ENCODE measurements around the gene TMEM53. TPM values are rescaled to one million over a fixed set of nuclear protein-coding genes. Genes with fewer than 3 reads are reported as not detected.
"Not testable (repeated sequence)": the region's sequence is repeated elsewhere in the genome, so short reads cannot be mapped to it uniquely, and the experiment has no call there.

Gene TMEM53
- total RNA-seq (ENCODE audit: insufficient read depth, low replicate concordance) = 3.6 TPM

DNA sequence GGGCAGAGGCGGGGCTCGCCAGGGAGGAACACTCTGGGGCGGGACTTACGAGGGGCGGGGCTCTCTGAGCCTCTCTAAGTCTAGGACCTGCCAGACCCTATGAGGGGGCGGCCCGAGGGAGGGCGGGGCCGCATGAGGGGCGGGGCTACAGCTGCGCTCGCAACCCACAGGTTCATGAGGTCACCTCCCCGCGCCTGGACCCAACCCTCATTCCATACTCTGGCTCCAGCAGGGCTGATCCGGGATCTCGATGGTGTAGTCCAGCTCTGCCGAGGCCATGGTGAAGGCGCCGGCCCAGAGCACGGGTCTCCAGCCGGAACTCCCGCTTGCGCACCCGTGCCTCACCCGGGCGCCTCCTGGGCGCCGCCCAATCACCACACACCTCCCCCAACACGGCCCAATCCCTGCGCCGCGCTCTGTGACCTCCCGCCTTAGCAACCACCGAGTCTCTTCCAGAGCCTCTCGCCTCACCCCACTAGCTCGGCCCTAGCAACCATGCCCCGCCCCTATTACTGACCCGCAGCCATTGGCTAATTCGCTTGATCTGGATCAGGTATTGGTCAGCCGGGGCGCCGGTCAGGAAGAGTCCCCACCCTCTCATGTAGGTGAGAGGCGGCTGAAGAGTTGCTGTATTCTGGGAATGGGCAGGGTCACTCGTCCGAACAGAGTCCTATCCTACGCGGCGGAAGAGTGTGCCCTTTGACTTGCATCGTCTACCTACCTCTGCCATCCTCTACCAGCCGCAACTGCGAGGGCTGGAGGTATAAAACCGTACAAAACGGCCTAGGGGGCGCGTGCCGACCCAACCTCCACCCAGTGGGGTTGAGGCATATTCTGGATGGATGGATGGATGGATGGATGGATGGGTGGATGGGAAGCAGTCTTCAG lies at the start of gene TMEM53, which contains the start of gene ARMH1:
Gene TMEM53 (minus strand): TSS at position 369 of the 888 bp plus-strand sequence. CDS start 90 bp downstream, at position 279.
Gene ARMH1 (plus strand): TSS at position 602 of the 888 bp plus-strand sequence. CDS start 14,984 bp downstream, outside the sequence.
- DNase-seq (ENCODE audit: low spot score) = peak; percentile 100

- DNase-seq (ENCODE audit: low spot score) = no peak
Observed at GRCh38 chr1:44723496-44724295, 49.4 kb upstream of the TMEM53 start.

- DNase-seq (ENCODE audit: low spot score) = no peak
Observed at GRCh38 chr1:44723064-44723463, 48.8 kb upstream of the TMEM53 start.

- DNase-seq (ENCODE audit: low spot score) = peak; percentile 87
Observed at GRCh38 chr1:44721485-44722361, 47.4 kb upstream of the TMEM53 start.

- no peak for DNase-seq (ENCODE audit: low spot score)
Observed at GRCh38 chr1:44720281-44720680, 46.0 kb upstream of the TMEM53 start.

DNA sequence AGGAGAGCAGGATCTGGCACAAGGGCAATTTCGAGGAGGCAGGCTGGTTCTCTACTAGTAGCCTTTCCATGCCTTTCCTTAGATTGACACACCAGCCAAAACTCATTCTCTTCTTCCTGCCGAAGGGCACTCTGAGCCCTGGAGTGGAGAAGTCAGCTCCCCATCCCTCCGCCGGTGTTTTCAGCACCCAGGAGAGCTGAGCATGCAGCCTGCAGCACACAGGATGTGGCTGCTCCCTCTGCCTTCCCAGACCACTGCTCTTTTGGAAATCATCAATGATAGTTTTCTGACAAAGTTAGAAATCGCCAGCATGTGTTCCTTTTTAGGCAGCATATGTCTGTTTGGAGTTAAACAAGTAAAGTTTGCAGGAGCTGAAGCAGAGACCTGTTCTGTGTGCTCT lies 45.0 kb upstream of the TMEM53 start:
- no peak for DNase-seq (ENCODE audit: low spot score)

- no peak for DNase-seq (ENCODE audit: low spot score)
Observed at GRCh38 chr1:44718091-44718490, 43.8 kb upstream of the TMEM53 start.

- no peak for DNase-seq (ENCODE audit: low spot score)
Observed at GRCh38 chr1:44717653-44718052, 43.4 kb upstream of the TMEM53 start.

GRCh38 chr1:44717156-44717555 lies 42.9 kb upstream of the TMEM53 start:
- no peak for DNase-seq (ENCODE audit: low spot score)

GRCh38 chr1:44714944-44715571 lies 40.8 kb upstream of the TMEM53 start:
- DNase-seq (ENCODE audit: low spot score) = peak; percentile 80

GRCh38 chr1:44714532-44714931 lies 40.3 kb upstream of the TMEM53 start:
- no peak for DNase-seq (ENCODE audit: low spot score)

DNA sequence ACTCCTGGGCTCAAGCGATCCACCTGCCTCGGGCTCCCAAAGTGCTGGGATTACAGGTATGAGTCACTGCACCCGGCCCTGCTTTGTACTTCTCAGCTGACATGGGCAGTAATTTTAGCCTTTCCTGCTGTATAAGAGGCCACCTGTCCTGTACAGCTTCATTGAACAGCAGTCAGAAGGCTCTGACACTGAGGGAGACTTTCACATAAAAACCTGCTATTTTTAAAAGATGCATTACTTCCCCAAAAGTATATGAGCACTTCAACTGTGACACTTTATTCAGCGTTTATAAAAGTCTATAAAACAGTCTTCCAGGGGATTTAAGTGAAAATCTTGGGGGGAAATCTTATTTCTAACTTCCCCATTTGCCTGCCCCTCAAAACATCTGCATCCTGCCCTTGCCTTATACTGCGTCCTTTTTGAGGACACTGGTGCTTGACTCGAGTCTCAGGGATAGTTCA lies 39.1 kb upstream of the TMEM53 start:
- no peak for DNase-seq (ENCODE audit: low spot score)

DNA sequence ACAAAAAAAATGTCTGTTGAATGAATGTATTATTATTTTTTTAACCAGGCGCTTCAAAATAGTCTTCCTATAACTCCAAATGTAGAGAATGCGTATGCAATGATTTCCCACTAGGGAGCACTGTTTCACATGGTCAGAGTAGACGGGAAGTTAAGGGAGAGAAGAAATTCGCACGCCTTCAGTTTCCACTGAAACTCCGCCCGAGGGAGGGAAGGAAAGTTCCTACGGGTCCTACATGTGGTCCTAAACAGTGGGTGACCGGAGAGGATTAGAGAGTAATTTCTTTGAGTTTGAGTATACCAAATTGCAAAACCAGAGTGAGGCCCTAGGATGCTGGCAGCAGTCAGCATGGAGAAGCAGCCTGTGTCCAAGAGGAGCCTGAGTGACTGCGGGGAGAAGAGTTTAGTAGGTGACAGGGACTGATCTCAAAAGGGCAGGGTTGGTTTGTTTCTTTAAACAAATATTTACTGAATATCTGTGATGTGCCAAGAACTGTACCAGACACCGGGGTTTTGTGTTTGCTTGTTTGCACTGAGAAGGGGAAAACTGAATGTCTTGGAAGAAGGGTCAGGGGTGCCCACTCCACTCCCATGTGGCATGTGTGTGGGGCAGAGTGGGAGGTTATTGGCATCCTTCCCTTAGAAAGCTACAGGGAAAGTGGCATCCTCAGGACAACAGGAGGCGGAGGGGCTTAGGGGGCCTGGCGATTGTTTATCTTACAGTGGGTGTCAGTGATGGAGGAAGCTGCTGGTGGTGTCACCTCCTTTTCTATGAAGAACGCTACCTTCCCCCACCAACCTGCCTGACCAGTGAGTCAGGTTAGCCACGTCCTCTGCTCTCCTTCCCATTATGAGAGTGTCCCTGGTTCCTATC lies 33.9 kb upstream of the TMEM53 start:
- DNase-seq (ENCODE audit: low spot score) = peak; percentile 51

- DNase-seq (ENCODE audit: low spot score) = no peak
Observed at GRCh38 chr1:44707112-44707881, 33.0 kb upstream of the TMEM53 start.

DNA sequence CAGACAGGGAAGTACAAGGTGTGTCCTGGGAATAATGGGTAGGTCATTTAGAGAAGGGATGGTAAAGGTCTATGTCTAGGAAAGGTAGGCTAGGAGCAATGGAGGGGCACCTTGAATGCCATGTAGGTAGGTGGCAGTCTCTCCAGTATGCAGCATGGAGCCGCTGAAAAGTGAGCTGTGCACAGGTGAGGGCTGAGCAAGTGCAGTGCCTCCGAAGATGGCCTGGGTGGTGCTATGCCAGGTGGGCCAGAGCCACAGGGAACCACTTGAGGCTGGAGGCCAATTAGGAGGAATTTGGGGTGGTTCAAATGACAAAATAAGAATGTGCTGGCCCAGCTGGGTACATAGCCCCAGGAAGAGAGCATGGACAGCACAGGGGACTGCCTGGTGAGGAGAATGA lies 31.7 kb upstream of the TMEM53 start:
- no peak for DNase-seq (ENCODE audit: low spot score)

DNA sequence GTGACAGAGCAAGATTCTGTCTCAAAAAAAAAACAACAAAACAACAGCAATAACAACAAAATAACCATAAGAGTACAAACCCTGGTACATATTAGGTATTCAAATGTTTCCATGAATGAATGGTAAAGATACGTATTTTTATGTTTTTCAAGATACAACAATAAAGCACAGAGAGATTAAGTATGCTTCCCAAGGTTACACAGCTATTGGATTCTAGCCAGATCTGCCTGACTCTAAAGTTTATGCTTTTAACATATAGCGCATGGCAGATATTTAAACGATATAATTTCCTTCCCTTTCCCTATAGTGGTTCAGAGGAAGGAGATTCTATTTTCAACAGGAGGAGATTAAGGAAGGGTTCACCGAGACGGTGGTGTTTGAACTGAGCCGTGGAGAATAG lies 31.2 kb upstream of the TMEM53 start:
- DNase-seq (ENCODE audit: low spot score) = no peak

GRCh38 chr1:44701141-44701573 lies 26.9 kb upstream of the TMEM53 start:
- DNase-seq (ENCODE audit: low spot score) = no peak

DNA sequence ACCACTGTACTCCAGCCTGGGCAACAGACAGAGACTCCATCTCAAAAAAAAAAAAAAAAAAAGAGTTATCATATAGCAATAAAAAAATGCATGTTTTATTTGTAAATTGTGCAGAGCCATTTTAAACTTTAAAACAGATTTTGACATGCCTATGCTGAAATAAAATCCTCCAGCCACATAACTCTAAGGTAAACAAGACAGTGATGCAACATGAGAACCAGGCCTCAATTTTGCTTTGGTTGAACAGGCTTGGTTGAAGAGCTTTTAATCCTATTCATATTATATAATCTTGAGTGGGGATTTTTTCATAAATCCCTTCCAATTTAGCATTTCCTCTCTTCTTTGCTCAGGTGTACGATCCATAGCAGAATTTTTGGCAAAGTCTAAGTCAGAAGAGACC lies 26.3 kb upstream of the TMEM53 start:
- no peak for DNase-seq (ENCODE audit: low spot score)

DNA sequence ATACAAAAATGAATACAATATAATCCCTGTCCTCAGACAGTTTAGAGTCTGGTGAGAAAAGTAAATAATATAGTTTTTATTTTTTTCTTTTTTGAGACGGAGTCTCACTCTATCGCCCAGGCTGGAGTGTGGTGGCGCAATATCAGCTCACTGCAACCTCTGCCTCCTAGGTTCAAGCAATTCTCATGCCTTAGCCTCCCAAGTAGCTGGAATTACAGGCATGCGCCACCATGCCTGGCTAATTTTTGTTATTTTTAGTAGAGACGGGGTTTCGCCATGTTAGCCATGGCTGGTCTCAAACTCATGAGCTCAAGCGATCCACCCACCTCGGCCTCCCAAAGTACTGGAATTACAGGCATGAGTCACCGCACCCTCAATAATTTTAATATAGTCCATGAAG lies 25.1 kb upstream of the TMEM53 start:
- not testable (repeated sequence) for DNase-seq (ENCODE audit: low spot score)

All from umbilical cord (tissue), 2 donors.